C4-2B (cell line): ENCODE data around the gene TNS3.

ENCODE experiments used
- CTCF ChIP-seq: fragments of 450-650 bp; conservative IDR thresholded peaks from 2 replicates; pipeline ENCODE4 v1.5.1; 2017; ENCODE audit warnings: mild to moderate bottlenecking
- ZFX ChIP-seq: fragments of 450-650 bp; IDR thresholded peaks from 2 replicates; pipeline ENCODE4 v1.6.1; 2017

GRCh38 chr7:47303695-47304453 lies 278.0 kb downstream of the TNS3 start:
- TF ChIP-seq CTCF (no peak), ZFX (no peak)
